Epithelial cell of proximal tubule (primary cell): ENCODE results near the gene ULK4. TPM values are rescaled to one million over a fixed set of nuclear protein-coding genes. Genes with fewer than 3 reads are reported as not detected.

Source experiments
- DNase-seq: peaks from one replicate; pipeline ENCODE4 v3.0.0-alpha.2; 2011; ENCODE audit warnings: low read depth
- H3K4me3 ChIP-seq: 2 replicates; pipeline ENCODE4 v1.5.1; 2011; ENCODE audit warnings: low read depth, mild to moderate bottlenecking, low read length
- total RNA-seq: library from RNA; depleted of rRNA; stranded (reverse); fragments of >200 nt; gene quantifications from 2 replicates; pipeline ENCODE4 v1.2.3, GENCODE V29; 2015
- TF ChIP-seq, protein P1 (sequence below): conservative IDR thresholded peaks from 2 replicates; pipeline ENCODE4 v1.5.1; 2012; ENCODE audit warnings: low read depth, mild to moderate bottlenecking, low read length

ULK4 gene
- total RNA-seq, 1 donor from 2014 or later: 2.2 TPM

DNA sequence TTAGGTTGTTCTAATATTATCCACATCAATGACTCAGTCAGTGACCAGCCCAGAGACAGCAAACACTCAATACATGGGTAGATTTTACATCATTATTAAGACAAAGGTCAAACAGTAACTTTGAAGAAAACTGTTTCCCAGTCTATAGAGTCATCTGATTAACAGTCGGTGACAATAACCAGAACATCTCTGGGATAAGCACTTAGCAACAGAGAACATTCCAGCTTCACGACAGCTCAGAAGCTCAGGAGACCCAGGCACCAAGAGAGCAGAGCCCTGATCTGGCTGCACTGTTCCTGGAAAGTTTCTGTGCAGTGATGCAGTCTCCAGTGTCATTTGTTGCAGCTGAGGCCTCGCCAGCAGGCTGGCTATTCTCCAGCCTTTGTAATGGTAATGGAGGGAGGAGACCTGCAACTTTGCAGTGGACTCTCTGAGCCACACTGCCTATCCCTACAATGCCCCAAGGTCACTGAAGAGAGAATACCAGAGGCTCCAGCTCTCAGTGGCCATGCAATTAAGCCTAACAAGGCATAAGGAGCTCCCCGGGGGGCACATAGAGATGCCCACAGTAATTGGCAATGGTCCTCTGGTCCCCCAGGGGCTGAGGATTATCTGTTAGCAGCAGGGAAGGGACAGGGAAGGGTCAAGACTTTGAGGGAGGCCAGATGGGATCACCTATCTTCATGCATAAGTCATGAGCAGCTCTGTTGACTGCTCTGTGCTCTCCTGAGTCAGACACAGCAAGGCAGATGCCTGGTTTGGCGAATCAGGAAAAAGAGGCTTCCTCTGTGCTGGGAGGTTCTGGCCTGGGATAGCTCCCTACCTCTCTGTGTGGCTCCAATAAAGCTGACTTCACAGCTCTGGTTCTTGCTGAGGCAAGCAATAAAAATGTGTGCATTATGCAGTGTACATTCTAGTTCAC lies 599.0 kb downstream of the ULK4 start:
- TF ChIP-seq, protein P1, sequence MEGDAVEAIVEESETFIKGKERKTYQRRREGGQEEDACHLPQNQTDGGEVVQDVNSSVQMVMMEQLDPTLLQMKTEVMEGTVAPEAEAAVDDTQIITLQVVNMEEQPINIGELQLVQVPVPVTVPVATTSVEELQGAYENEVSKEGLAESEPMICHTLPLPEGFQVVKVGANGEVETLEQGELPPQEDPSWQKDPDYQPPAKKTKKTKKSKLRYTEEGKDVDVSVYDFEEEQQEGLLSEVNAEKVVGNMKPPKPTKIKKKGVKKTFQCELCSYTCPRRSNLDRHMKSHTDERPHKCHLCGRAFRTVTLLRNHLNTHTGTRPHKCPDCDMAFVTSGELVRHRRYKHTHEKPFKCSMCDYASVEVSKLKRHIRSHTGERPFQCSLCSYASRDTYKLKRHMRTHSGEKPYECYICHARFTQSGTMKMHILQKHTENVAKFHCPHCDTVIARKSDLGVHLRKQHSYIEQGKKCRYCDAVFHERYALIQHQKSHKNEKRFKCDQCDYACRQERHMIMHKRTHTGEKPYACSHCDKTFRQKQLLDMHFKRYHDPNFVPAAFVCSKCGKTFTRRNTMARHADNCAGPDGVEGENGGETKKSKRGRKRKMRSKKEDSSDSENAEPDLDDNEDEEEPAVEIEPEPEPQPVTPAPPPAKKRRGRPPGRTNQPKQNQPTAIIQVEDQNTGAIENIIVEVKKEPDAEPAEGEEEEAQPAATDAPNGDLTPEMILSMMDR: no peak
- no peak for DNase-seq
- no peak overlapping the region for H3K4me3 ChIP-seq

DNA sequence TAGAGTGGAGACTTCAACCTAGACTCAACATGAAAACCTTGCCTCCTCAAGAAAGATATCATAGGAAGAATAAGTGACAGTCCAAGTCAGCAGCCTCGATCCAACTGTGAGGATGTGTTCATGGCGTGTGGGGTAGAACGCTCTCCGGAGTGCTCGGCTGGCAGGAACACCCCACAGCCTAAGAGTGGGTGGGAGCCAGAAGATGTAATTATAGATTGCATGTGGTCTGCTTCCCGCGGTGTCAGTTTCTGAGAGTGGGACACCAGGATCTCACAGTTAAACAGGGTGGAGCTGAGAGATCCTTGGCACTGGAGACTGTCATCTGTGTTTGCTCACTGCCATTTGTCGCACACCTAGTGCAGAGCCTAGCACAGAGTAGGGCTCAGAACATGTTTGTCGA lies 604.6 kb downstream of the ULK4 start:
- TF ChIP-seq, protein P1: no peak
- no peak for DNase-seq
- no peak overlapping the region for H3K4me3 ChIP-seq

DNA sequence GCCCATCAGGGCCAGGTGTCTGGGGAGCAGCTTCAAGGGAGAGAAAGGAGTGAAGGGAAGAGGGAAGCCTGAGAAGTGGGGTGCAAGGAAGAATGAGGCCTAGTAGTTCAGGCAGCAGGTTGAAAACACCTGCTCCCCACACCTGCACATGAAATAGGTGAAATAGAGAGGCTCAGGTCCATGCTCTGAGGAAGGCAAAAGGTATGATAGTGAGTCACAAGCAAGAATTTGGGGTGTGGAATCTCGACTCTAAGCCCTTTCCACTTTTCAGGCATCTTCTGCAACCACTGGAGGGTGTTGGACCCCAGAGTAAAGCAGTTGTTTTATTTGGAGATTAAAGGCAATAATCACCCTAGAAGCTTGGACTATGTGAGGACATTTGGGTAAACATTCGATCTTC lies 605.1 kb downstream of the ULK4 start:
- no peak for DNase-seq
- TF ChIP-seq, protein P1: no peak

DNA sequence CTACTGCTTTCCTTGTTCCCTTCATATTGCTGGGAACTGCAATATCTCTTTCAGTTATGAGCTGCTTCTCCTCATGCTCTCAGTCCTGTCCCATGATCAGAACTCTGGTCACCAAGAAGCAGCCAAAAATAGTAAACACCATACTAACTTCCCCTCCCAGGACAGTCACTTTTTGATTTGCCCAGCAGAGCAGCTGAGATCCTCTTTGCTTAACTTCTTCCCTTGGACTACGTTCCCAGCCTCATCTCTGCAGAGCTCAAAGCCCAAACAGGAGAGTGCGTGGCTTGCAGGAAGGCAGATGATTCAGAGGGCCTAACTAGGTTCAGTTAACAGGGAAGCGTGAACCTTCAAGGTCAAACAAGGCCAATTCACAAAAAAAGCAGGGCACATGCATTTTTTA lies 609.4 kb downstream of the ULK4 start:
- no peak overlapping the region for H3K4me3 ChIP-seq

More for the DNA sequence above, 605.1 kb downstream of the ULK4 start:
- H3K4me3 ChIP-seq: no peak overlapping the region

DNA sequence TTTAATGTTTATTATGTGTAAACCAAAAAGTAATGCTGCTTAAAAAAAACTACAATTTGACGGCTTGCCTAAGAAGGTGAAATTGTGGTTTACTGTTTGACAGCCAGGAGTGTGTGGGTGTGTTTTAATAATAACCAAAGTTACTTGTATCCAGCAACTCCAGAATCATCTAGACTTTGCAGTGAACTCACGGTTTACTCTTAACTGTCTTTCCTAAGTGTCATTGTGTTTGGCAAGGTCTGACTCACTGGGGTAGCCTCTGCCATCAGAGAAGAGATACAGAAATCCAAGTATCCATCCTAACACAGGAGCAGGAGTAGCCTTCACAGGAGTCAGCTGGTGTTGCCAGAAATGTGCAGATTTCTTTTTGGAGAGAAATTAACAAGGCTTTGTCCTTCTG lies 611.5 kb downstream of the ULK4 start:
- TF ChIP-seq, protein P1: no peak
- no peak overlapping the region for H3K4me3 ChIP-seq
- DNase-seq: no peak

More for the DNA sequence above, 609.4 kb downstream of the ULK4 start:
- TF ChIP-seq, protein P1: no peak
- DNase-seq: no peak

DNA sequence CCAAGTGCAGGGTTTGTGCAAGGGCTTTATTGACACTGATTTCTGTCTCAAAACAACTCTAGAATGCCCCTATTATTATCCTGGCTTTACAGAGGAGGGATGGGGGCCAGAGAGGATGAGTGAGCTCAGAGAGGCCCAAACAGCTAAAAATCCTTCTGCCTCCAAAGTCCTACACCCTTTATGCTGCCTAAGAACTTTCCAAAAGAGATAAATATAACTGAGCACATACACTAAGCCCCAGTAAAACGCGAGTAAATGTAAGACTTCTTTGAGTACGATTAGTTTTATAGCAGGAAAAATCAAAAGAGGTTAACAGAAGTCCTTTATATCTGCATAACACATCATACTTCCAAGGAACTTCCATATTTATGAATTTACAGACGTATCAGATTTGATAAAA lies 613.5 kb downstream of the ULK4 start:
- no peak for DNase-seq
- no peak overlapping the region for H3K4me3 ChIP-seq
- TF ChIP-seq, protein P1: no peak
